H1 (cell line): Measurements from ENCODE around the gene HYAL1. TPM values are rescaled to one million over a fixed set of nuclear protein-coding genes. Genes with fewer than 3 reads are reported as not detected.
A peak's percentile ranks its signal among the peaks of the same experiment; 100 is the strongest.

Experiments used
- CTCF ChIA-PET: fragments of 300-600 bp; sonication (Branson Sonifier 250); formaldehyde crosslinking; loops from one replicate; lab custom pipeline; 2021; ENCODE audit not compliant: partially characterized antibody; lab: Charles Lee
- POLR2A ChIA-PET: fragments of 300-600 bp; sonication (Branson Sonifier 250); formaldehyde crosslinking; loops from one replicate; lab custom pipeline; 2021; ENCODE audit warnings: inconsistent platforms; ENCODE audit not compliant: partially characterized antibody; lab: Charles Lee
- DNase-seq, 2 experiments: peaks; one replicate each; pipeline versions ENCODE4 v3.0.0 to v3.0.0-alpha.2; 2010 to 2022; ENCODE audit warnings: low spot score in 2 of 2, low read depth in 1 of 2, mixed read lengths in 1 of 2
- FAIRE-seq: peaks from 2 replicates; lab custom pipeline; 2011; peaks lifted over from hg19 to GRCh38; lab: Jason Lieb, UNC
- H2AFZ ChIP-seq: 2 replicates; pipeline ENCODE4 v1.8.1; 2012; ENCODE audit warnings: low read length, inconsistent platforms
- H2AK5ac ChIP-seq: 2 replicates; pipeline ENCODE4 v1.6.1; 2013; ENCODE audit warnings: low read depth, low read length
- H2BK120ac ChIP-seq: replicated peaks from 2 replicates; pipeline ENCODE3; 2013; ENCODE audit warnings: low read depth, low read length, inconsistent platforms
- H2BK12ac ChIP-seq: 2 replicates; pipeline ENCODE4 v1.6.1; 2013; ENCODE audit warnings: low read depth, low read length
- H2BK15ac ChIP-seq: 2 replicates; pipeline ENCODE4 v1.6.1; 2013; ENCODE audit warnings: low read length
- H2BK20ac ChIP-seq: 2 replicates; pipeline ENCODE4 v1.6.1; 2013; ENCODE audit warnings: low read length
- H2BK5ac ChIP-seq: 2 replicates; pipeline ENCODE4 v1.6.1; 2013; ENCODE audit warnings: low read depth, low read length
- H3K14ac ChIP-seq: 2 replicates; pipeline ENCODE4 v1.6.1; 2013; ENCODE audit warnings: inconsistent platforms; ENCODE audit not compliant: insufficient read length
- H3K18ac ChIP-seq: 2 replicates; pipeline ENCODE4 v1.6.1; 2013; ENCODE audit warnings: low read length; ENCODE audit errors: extremely low read depth
- H3K23ac ChIP-seq: 2 replicates; pipeline ENCODE4 v1.6.1; 2013; ENCODE audit warnings: inconsistent platforms; ENCODE audit not compliant: insufficient read length
- H3K23me2 ChIP-seq: 2 replicates; pipeline ENCODE4 v1.6.1; 2013; ENCODE audit warnings: low read depth, low read length
- H3K27ac ChIP-seq: 2 replicates; pipeline ENCODE4 v1.6.1; 2011; ENCODE audit warnings: low read depth, low read length, inconsistent platforms
- H3K27me3 ChIP-seq, 4 experiments: replicated peaks in 1 of 4; 1 replicate in 1 of 4; 2 replicates in 3 of 4; pipeline versions ENCODE4 v1.6.1 to v1.8.1; 2011 to 2013; ENCODE audit warnings: low read length in 3 of 4, mild to moderate bottlenecking in 3 of 4, inconsistent platforms in 2 of 4, mixed read lengths in 2 of 4, moderate library complexity in 1 of 4; ENCODE audit not compliant: control insufficient read depth in 3 of 4, insufficient read depth in 3 of 4; ENCODE audit errors: extremely low read depth in 1 of 4
- H3K36me3 ChIP-seq, 4 experiments: 2 replicates each; pipeline versions ENCODE4 v1.6.1 to v1.8.1; 2011 to 2013; ENCODE audit warnings: mild to moderate bottlenecking in 4 of 4, low read length in 3 of 4, moderate library complexity in 2 of 4, control low read depth in 1 of 4, inconsistent platforms in 1 of 4; ENCODE audit not compliant: insufficient read depth in 4 of 4, control insufficient read depth in 2 of 4
- H3K4ac ChIP-seq: replicated peaks from 2 replicates; pipeline ENCODE3; 2013; ENCODE audit warnings: low read length, low read depth, mixed read lengths, inconsistent platforms; ENCODE audit not compliant: insufficient read length
- H3K4me1 ChIP-seq, 4 experiments: replicated peaks in 1 of 4; 1 replicate in 1 of 4; 2 replicates in 3 of 4; pipeline versions ENCODE4 v1.6.1 to v1.8.1; 2011 to 2013; ENCODE audit warnings: low read length in 3 of 4, inconsistent platforms in 2 of 4, mixed read lengths in 1 of 4; ENCODE audit not compliant: insufficient read depth in 4 of 4, control insufficient read depth in 3 of 4
- H3K4me2 ChIP-seq, 2 experiments: 2 replicates each; pipeline versions ENCODE4 v1.6.1 to v1.8.1; 2011 to 2013; ENCODE audit warnings: low read depth in 2 of 2, low read length in 2 of 2, control low read depth in 1 of 2, inconsistent platforms in 1 of 2, mild to moderate bottlenecking in 1 of 2; ENCODE audit not compliant: insufficient read depth in 1 of 2
- H3K4me3 ChIP-seq, 4 experiments: fragments of 200-600, 300-600 bp in 1 of 4; sonication (generic), shearing (Covaris generic), sonication (Bioruptor Twin) in 1 of 4; 2 replicates each; pipeline versions ENCODE4 v1.5.1 to v1.8.1; 2011 to 2016; ENCODE audit warnings: low read length in 4 of 4, low read depth in 3 of 4, control low read depth in 2 of 4, inconsistent platforms in 2 of 4, mild to moderate bottlenecking in 2 of 4, mixed read lengths in 1 of 4, moderate library complexity in 1 of 4; ENCODE audit not compliant: insufficient read depth in 2 of 4; ENCODE audit errors: extremely low read depth in 1 of 4
- H3K56ac ChIP-seq: replicated peaks from 2 replicates; pipeline ENCODE3; 2013; ENCODE audit warnings: low read depth, mild to moderate bottlenecking, mixed read lengths, low read length, inconsistent platforms; ENCODE audit not compliant: insufficient read length
- H3K79me1 ChIP-seq: 2 replicates; pipeline ENCODE4 v1.6.1; 2013; ENCODE audit warnings: low read depth, low read length, control low read depth
- H3K79me2 ChIP-seq, 2 experiments: 2 replicates each; pipeline versions ENCODE4 v1.6.1 to v1.8.1; 2012 to 2013; ENCODE audit warnings: low read length in 2 of 2, mild to moderate bottlenecking in 2 of 2, inconsistent platforms in 1 of 2; ENCODE audit not compliant: insufficient read depth in 2 of 2, control insufficient read depth in 1 of 2
- H3K9ac ChIP-seq, 4 experiments: replicated peaks in 1 of 4; 1 replicate in 1 of 4; 2 replicates in 3 of 4; pipeline versions ENCODE4 v1.6.1 to v1.8.1; 2011 to 2013; ENCODE audit warnings: low read depth in 3 of 4, low read length in 3 of 4, control low read depth in 2 of 4, mild to moderate bottlenecking in 2 of 4, moderate library complexity in 2 of 4, inconsistent platforms in 1 of 4; ENCODE audit errors: extremely low read depth in 1 of 4
- H3K9me3 ChIP-seq, 2 experiments: 2 replicates each; pipeline versions ENCODE4 v1.6.1 to v1.8.1; 2012 to 2013; ENCODE audit warnings: mild to moderate bottlenecking in 2 of 2, moderate library complexity in 2 of 2, control low read depth in 1 of 2, inconsistent platforms in 1 of 2, low read depth in 1 of 2, low read length in 1 of 2, mixed read lengths in 1 of 2; ENCODE audit not compliant: insufficient read depth in 2 of 2
- H4K20me1 ChIP-seq, 2 experiments: replicated peaks in 1 of 2; 2 replicates each; pipeline versions ENCODE3 to v1.8.1; 2011 to 2013; ENCODE audit warnings: inconsistent platforms in 2 of 2, low read length in 2 of 2, mild to moderate bottlenecking in 1 of 2; ENCODE audit not compliant: insufficient read depth in 2 of 2, control insufficient read depth in 1 of 2
- H4K5ac ChIP-seq: 2 replicates; pipeline ENCODE4 v1.6.1; 2013; ENCODE audit warnings: low read length, low read depth, mixed read lengths, inconsistent platforms; ENCODE audit not compliant: insufficient read length
- H4K8ac ChIP-seq: 2 replicates; pipeline ENCODE4 v1.8.0; 2013; ENCODE audit warnings: mild to moderate bottlenecking, moderate library complexity, low read length, inconsistent platforms; ENCODE audit not compliant: insufficient read depth; ENCODE audit errors: extremely low read depth
- H4K91ac ChIP-seq: replicated peaks from 2 replicates; pipeline ENCODE3; 2013; ENCODE audit warnings: low read length, mixed read lengths, inconsistent platforms; ENCODE audit not compliant: insufficient read length
- ASH2L ChIP-seq: fragments of 200-600, 300-600 bp; sonication (generic); IDR thresholded peaks from one replicate; pipeline ENCODE4 v1.7.1; 2017; ENCODE audit warnings: low read length
- CHD1 ChIP-seq: IDR thresholded peaks from 2 replicates; pipeline ENCODE4 v1.6.1; 2012; ENCODE audit warnings: low read depth, low read length, improper control_type of control experiment
- EGR1 ChIP-seq: IDR thresholded peaks from 2 replicates; pipeline ENCODE4 v1.6.1; 2011; ENCODE audit warnings: low read depth, low read length, borderline replicate concordance
- GABPA ChIP-seq: IDR thresholded peaks from 2 replicates; pipeline ENCODE4 v1.6.1; 2011; ENCODE audit warnings: mild to moderate bottlenecking, low read length, moderate library complexity, borderline replicate concordance; ENCODE audit not compliant: insufficient read depth
- KDM4A ChIP-seq: IDR thresholded peaks from one replicate; pipeline ENCODE4 v1.7.1; 2012; ENCODE audit warnings: low read depth, mild to moderate bottlenecking, moderate library complexity, low read length, inconsistent platforms; ENCODE audit not compliant: severe bottlenecking
- NRF1 ChIP-seq: IDR thresholded peaks from 2 replicates; pipeline ENCODE4 v1.6.1; 2011; ENCODE audit warnings: mild to moderate bottlenecking, low read depth, low read length, improper control_type of control experiment
- PHF8 ChIP-seq: fragments of 200-600 bp; sonication (generic); conservative IDR thresholded peaks from 2 replicates; pipeline ENCODE4 v1.7.1; 2012; ENCODE audit warnings: low read depth, mild to moderate bottlenecking, inconsistent platforms, low read length, moderate library complexity
- RFX5 ChIP-seq: IDR thresholded peaks from 2 replicates; pipeline ENCODE4 v1.6.1; 2011; ENCODE audit warnings: low read depth, low read length, improper control_type of control experiment, borderline replicate concordance
- SAP30 ChIP-seq: fragments of 300-600 bp; sonication (generic); IDR thresholded peaks from 2 replicates; pipeline ENCODE4 v1.7.1; 2012; ENCODE audit warnings: low read length, moderate library complexity, mild to moderate bottlenecking, inconsistent platforms; ENCODE audit not compliant: insufficient read depth, insufficient replicate concordance
- SRF ChIP-seq: IDR thresholded peaks from 2 replicates; pipeline ENCODE4 v1.6.1; 2011; ENCODE audit warnings: mild to moderate bottlenecking, low read depth, low read length, moderate library complexity
- SUZ12 ChIP-seq: fragments of 200-600 bp; sonication (generic); IDR thresholded peaks from 2 replicates; pipeline ENCODE4 v1.6.1; 2012; ENCODE audit warnings: mild to moderate bottlenecking, inconsistent platforms, low read length, moderate library complexity, mixed read lengths
- WGBS, 2 experiments: shearing (Covaris generic) in 1 of 2; methylation state at CpG; one replicate each; pipeline versions ENCODE4 v1.1.6 to v1.1.7; 2013 to 2015; ENCODE audit warnings: low lambda C conversion rate in 2 of 2, mixed read lengths in 2 of 2, inconsistent platforms in 1 of 2, low coverage in 1 of 2, missing lambda C conversion rate in 1 of 2; ENCODE audit not compliant: insufficient replicate concordance in 2 of 2, insufficient coverage in 1 of 2, insufficient read length in 1 of 2; ENCODE audit errors: extremely low coverage in 1 of 2, missing lambda C conversion rate in 1 of 2; 5-methylcytosine and 5-hydroxymethylcytosine counted together
- polyA plus RNA-seq, 7 experiments: library from polyadenylated mRNA; depleted of rRNA in 3 of 7; stranded (reverse) in 5 of 7; unstranded in 2 of 7; fragments of >200 nt in 5 of 7; fragments of 200-250 nt in 2 of 7; gene quantifications; 1 replicate in 5 of 7; 2 replicates in 1 of 7; 4 replicates in 1 of 7; pipeline versions ENCODE4 v1.2.1 to v1.2.3, GENCODE V29; 2011 to 2013; ENCODE audit warnings: missing spikeins in 2 of 7, mixed read lengths in 2 of 7
- total RNA-seq: library from RNA; stranded (reverse); fragmentation: NEBNext Ultra II Directional; extraction: Animal tissue kit (Norgen Biotek cat#: 25700); gene quantifications from 2 replicates; pipeline ENCODE4 v1.2.1, GENCODE V29; 2021

Gene HYAL1
- total and polyA plus RNA-seq, 2 of the 8 experiments (the other 6 are each of a cell fraction or from before 2014, with no cell fraction given), result 2.0 to 5.4 TPM

GRCh38 chr3:50322386-50323091 lies 19.2 kb upstream of the HYAL1 start, which contains the start of gene HYAL2:
Gene HYAL2 (minus strand): TSS chr3:50322745. CDS start chr3:50320489, 2,256 bp downstream.
- H2AK5ac ChIP-seq, result no peak within 1 kb of the TSS
- H2BK120ac ChIP-seq, result peak within 1 kb of the TSS; percentile 26
- H3K18ac ChIP-seq, result peak within 1 kb of the TSS; percentile 97
- peaks cover 22% of the 10 kb centered on the region for H3K23me2 ChIP-seq
- H2AFZ ChIP-seq, result peak within 1 kb of the TSS; percentile 29; the same call in 1 of the 2 replicates
- CTCF ChIA-PET, result interaction anchor here (0.8 to 7.5 kb wide), 17 partner anchors 7 to 131 kb away, joined by 3 to 75 read pairs (median 11); partner anchors contain the start of genes GNAT1, HYAL1, IFRD2 and LSMEM2
- no peaks in the 10 kb centered on the region for H3K9me3 ChIP-seq
- peaks cover 0 to 33% of the 10 kb centered on the region in 2 experiments; a peak in 3 of 4 replicates for H3K79me2 ChIP-seq
- peak within 1 kb of the TSS; percentile 89 to 96 (median 94) for H3K4me3 ChIP-seq
- peak within 1 kb of the TSS; percentile 55 for H3K4ac ChIP-seq
- H3K9ac ChIP-seq, result peak within 1 kb of the TSS; percentile 95 to 100 (median 98)
- no peak within 1 kb of the TSS for H3K14ac ChIP-seq
- peaks cover 11 to 25% of the 10 kb centered on the region in 2 experiments for H4K20me1 ChIP-seq
- peaks cover 22% of the 10 kb centered on the region for H3K79me1 ChIP-seq
- peak within 1 kb of the TSS; percentile 91 for H4K91ac ChIP-seq
- H4K5ac ChIP-seq, result peak within 1 kb of the TSS; percentile 64
- 7% methylated on average over 18 of the region's 31 CpGs; no CpG with 5 or more reads in 1 of the 2 experiments for WGBS, 2 experiments
- H3K56ac ChIP-seq, result peak within 1 kb of the TSS; percentile 84
- peaks cover 22 to 30% (median 26%) of the 10 kb centered on the region in 4 experiments for H3K36me3 ChIP-seq
- H4K8ac ChIP-seq, result peak within 1 kb of the TSS; percentile 36; the same call in 1 of the 2 replicates
- FAIRE-seq (no peak), DNase-seq (peak in 1 of 2 experiments; percentile 76)
- H3K4me2 ChIP-seq, result peak within 1 kb of the TSS; percentile 97
- H2BK5ac ChIP-seq, result peak within 1 kb of the TSS; percentile 99
- H3K23ac ChIP-seq, result peak within 1 kb of the TSS; percentile 18
- H2BK12ac ChIP-seq, result peak within 1 kb of the TSS; percentile 92
- peak within 1 kb of the TSS; percentile 72; the same call in 1 of the 2 replicates for H2BK20ac ChIP-seq
- H3K27ac ChIP-seq, result peak within 1 kb of the TSS; percentile 100
- H2BK15ac ChIP-seq, result peak within 1 kb of the TSS; percentile 88; the same call in 1 of the 2 replicates
- H3K4me1 ChIP-seq, result peaks cover 0 to 40% (median 21%) of the 10 kb centered on the region in 4 experiments; a peak in 6 of 7 replicates
- no peaks in the 10 kb centered on the region for H3K27me3 ChIP-seq
- POLR2A ChIA-PET, result interaction anchor here (0.7 to 12.6 kb wide), 12 partner anchors 7 to 87 kb away, joined by 3 to 149 read pairs (median 8); partner anchors contain the start of genes GNAI2, HYAL1, HYAL3 and IFRD2
- TF ChIP-seq CHD1, result no peak
- peak; percentile 38; the same call in 1 of the 2 replicates for TF ChIP-seq PHF8
- TF ChIP-seq RFX5, result no peak
- no peak for TF ChIP-seq GABPA
- no peak for TF ChIP-seq NRF1
- TF ChIP-seq ASH2L, result no peak
- TF ChIP-seq EGR1, result no peak
- TF ChIP-seq KDM4A, result peak; percentile 35
- TF ChIP-seq SUZ12, result no peak
- peak; percentile 12 for TF ChIP-seq SAP30
- TF ChIP-seq SRF, result no peak
